GM23338 (cell line): ENCODE data around the gene AMOTL1.

Experiments
- CREB1 ChIP-seq: fragments of 250-450 bp; sonication (Bioruptor Pico); IDR thresholded peaks from 2 replicates; pipeline ENCODE4 v1.5.0; 2020; ENCODE audit warnings: low read depth, mild to moderate bottlenecking, moderate library complexity
- CTCF ChIP-seq, 2 experiments: fragments of 200-600 bp in 1 of 2; sonication (generic) in 1 of 2; conservative IDR thresholded peaks; 2 replicates each; pipeline versions ENCODE4 v1.5.1 to v1.6.1; 2016 to 2017; ENCODE audit warnings: antibody characterized with exemption in 2 of 2, low read depth in 2 of 2, mild to moderate bottlenecking in 2 of 2, moderate library complexity in 1 of 2
- EZH2 ChIP-seq: fragments of 200-600 bp; sonication (generic); IDR thresholded peaks from one replicate; pipeline ENCODE4 v1.8.0; 2017; ENCODE audit warnings: antibody characterized with exemption, mild to moderate bottlenecking, low read depth; ENCODE audit not compliant: unreplicated experiment
- EZH2phosphoT487 ChIP-seq: fragments of 200-600 bp; sonication (generic); IDR thresholded peaks from one replicate; pipeline ENCODE4 v1.8.1; 2018; ENCODE audit warnings: antibody characterized with exemption; ENCODE audit not compliant: unreplicated experiment
- JUNB ChIP-seq: IDR thresholded peaks from one replicate; pipeline ENCODE4 v1.6.1; 2016; ENCODE audit warnings: antibody characterized with exemption; ENCODE audit not compliant: unreplicated experiment
- POLR2AphosphoS5 ChIP-seq: IDR thresholded peaks from 2 replicates; pipeline ENCODE4 v1.6.1; 2016; ENCODE audit warnings: antibody characterized with exemption, low read depth
- REST ChIP-seq: IDR thresholded peaks from one replicate; pipeline ENCODE4 v1.6.1; 2018; ENCODE audit warnings: antibody characterized with exemption; ENCODE audit not compliant: unreplicated experiment
- STAT1 ChIP-seq: IDR thresholded peaks from one replicate; pipeline ENCODE4 v1.6.1; 2016; ENCODE audit warnings: antibody characterized with exemption; ENCODE audit not compliant: unreplicated experiment

DNA sequence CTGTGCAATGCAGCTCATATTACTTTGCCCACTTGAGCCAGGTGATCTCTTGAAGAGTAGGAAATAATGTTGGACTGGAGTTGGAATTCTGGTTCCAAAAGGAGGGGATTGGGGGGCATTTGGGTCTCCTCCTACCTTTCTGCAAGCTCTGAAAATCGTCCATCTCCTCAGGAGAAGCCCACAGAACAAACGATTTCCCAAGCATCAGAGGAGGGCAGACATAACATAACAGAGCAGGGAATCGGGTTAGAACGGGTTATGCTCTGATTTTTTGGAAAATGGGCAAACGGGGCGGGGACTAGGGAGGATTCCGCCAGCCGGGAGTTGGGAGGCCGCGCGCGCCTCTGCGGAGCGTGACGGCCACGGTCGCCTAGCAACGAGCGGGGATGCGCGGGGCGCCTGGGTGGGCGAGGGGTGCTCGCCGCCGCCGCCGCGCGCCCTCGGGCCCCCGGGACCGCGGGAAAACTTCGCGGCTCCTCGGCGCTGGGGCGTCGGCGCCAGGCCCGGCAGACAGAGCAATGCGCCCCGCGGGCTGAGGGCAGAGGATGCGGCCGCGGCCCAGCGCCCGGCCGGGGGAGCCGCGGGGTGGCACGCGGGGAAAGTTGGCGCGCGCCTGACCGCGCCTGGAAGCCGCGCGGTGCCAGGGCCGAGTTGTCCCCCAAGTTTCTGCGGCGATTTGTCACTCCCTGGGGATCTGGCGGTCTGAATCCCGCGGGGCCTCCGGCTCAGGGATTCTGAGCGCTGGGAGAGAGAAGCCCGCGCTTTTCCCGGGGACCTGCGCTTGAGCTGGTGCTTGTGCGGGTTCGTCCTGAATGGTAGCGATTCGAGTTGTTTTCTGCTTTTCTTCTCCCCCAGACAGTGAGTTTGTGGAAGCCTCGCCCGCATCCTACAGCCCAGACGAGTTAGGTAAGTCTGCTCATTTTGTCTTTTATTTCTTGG lies 27.8 kb upstream of the AMOTL1 start:
- TF ChIP-seq CTCF (conservative IDR thresholded peaks at IDR 0.05; ENCODE audit: low read depth in 2 of 2), result no peak
- no peak for TF ChIP-seq EZH2phosphoT487
- no peak for TF ChIP-seq REST
- TF ChIP-seq EZH2, result peak; percentile 75
- TF ChIP-seq CREB1 (CRISPR knock-in tag), result no peak
- no peak for TF ChIP-seq POLR2AphosphoS5
- no peak for TF ChIP-seq JUNB
- TF ChIP-seq STAT1, result no peak
